Measurements from ENCODE around the gene MUC6.

MUC6 gene

DNA sequence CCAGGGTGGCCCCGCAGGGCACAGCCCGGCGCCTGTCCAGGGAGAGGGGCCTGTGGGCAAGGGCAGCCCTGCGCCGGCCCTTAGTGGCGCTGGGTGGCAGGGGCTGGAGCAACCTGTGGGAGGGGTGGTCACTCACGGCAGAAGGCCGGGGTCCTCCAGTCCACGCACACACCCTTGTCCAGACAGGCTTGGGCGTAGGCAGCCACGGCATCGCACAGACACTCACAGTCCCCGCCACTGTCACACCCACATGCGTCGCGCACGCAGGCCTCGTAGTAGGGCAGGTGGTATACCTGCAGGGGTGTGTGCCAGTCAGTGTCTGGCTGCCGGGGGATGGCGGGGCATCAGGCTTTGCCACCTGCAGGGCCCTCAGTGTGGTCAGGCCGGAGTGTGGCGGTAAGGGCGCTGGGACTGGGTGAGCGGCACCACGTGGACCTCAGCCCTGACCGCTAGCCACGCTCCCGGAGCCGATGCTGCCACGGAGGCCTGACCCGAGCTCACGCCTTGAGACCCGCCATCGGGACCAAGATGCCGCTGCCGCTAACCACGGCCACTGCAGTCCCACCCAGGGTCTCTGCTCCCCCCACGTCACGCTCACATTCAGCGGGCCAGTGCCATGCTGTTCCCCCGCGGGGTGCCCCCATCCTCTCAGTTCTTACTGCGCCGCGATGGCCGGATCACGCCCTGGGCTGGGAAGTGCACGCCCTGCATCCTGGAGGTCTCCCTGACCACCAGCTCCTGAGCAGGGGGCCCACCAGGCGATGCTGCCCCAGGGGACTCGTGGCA lies 12.5 kb downstream of the MUC6 start:
- no peak for DNase-seq (ENCODE audit: low spot score)

DNA sequence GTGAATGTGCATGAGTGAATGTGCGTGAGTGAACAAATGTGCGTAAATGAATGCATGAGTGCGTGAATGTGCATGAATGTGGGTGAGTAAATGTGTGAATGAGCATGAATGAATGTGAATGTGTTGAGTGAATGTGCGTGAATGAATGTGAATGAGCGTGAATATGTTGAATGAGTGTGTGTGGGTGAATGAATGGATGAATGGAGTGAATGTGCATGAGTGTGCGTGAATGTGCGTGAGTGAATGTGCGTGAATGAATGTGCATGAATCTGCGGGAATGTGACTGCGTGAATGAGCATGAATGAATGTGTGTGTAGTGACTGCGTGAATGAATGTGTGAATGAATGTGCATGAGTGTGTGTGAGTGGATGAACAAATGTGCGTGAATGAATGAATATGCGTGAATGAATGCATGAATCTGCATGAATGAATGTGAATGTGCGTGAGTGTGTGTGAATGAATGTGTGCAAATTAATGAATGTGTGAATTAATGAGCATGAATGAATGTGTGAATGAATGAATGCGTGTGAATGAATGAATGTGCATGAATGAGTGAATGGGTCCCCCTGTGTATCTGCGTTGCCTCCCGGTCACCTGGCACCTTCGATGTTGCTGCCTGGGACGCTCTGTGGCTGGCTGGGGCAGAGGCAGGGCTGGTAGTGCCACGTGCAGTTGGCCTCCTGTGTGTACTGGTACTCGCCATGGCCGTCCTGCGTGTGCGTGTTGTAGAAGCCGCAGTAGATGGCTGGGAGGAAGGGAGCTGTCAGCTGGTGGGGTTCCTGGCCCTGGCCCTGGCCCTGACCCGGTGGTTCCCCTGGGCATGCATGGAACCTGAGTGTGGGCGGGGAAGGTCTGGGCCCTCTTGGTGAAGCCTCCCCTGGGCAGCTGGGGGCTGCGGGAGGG lies 13.4 kb downstream of the MUC6 start:
- no peak for DNase-seq (ENCODE audit: low spot score)

DNA sequence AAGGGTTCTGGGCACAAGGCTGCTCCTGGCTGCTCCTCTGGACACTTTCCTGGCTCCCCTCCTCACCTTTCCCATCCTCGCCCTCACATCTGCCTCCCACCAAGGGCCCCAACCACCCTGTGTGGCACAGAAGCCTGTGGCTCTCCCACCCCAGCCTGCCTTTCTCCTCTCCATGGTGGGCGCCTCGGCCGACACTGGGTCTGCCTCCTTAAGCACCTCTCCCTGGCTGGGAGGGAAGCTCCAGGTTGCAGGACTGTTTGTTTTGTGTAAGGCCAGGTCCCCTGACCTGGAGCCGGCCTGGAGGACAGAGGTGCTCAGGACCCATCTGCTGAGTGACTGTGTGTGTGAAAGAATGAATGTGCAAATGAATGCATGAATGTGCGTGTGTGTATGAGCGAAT lies 14.1 kb downstream of the MUC6 start:
- no peak for DNase-seq (ENCODE audit: low spot score)

DNA sequence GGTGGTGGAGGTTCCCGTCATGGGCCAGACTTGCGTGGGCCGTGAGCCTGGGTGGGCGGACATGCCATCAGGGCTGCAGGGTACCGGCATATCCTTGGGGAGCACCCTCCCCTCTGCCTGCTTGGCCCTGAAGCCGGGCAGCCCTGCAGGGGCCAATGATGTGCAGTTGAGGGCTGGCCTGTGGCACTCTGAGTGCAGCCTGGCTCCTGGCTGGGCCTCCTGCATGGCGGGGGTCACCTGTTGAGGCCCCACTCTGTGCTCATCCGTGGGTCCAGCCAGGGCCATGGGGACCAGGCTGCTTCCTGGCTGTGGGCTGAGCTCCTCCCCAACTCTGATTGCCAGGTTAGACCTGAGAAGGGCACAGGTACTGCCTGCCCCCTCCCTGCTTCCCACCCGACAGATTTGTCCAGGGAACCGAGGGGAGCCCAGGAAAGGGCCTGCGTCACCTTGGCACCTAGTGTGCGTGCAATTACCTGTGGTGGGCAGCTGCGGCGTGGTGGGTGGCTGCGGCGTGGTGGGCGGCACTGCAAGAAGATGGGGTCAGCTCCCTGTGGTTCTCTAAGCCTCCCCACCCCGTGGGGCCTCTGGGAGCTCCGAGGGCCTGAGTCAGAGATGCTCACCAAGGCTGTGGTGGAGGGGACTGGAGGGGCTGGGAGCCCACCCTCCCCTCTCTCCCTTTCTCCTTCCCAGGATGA lies 16.2 kb downstream of the MUC6 start:
- no peak for DNase-seq (ENCODE audit: low spot score)

DNA sequence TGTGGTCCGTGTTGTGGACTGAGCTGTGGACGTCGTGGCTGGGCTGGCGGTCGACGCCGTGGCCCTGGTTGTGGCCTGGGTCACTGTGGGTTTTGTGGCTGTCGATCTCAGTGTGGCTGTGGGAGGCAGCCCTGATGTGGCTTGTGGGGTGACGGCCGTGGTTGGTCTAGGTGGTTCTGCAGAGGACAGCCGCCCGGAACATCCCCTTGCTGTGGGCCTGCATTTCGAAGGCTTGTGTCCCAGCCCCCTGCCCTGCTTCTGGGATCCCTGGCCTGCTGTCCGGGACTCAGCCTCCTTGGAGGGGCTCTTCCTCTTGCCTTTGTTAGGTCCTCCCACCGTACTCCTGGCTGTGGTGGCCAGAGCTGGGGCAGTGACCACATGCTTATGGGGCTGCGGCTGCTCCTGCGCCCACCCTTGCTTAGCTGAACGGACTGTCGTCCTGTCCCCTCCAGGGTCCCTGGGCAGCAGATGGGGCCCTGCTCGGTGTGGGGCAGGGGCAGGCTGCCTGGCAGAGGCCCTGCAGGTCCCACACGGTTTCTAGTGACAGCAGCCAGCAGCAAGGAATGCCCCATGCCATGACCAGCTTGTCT lies 17.1 kb downstream of the MUC6 start:
- no peak for DNase-seq (ENCODE audit: low spot score)

DNA sequence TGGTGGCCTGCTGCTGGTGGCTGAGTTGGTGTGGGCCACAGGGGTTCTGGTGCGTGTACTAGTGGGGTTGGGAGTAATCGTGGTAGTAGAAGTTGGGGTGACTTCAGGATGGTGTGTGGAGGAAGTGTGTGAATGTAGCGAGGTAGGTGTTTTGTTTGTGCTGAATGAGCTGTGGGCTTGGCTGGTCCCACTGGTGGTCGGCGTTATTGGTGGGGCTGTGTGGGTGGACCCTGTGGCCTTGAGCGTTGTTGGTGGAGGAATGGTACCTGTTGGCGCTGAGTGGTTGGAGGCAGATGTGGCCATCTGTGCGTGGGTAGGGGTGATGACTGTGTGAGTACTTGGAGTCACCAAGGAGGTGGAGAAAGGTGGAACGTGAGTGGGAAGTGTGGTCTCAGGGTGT lies 18.4 kb downstream of the MUC6 start:
- DNase-seq (ENCODE audit: low spot score) = no peak

DNA sequence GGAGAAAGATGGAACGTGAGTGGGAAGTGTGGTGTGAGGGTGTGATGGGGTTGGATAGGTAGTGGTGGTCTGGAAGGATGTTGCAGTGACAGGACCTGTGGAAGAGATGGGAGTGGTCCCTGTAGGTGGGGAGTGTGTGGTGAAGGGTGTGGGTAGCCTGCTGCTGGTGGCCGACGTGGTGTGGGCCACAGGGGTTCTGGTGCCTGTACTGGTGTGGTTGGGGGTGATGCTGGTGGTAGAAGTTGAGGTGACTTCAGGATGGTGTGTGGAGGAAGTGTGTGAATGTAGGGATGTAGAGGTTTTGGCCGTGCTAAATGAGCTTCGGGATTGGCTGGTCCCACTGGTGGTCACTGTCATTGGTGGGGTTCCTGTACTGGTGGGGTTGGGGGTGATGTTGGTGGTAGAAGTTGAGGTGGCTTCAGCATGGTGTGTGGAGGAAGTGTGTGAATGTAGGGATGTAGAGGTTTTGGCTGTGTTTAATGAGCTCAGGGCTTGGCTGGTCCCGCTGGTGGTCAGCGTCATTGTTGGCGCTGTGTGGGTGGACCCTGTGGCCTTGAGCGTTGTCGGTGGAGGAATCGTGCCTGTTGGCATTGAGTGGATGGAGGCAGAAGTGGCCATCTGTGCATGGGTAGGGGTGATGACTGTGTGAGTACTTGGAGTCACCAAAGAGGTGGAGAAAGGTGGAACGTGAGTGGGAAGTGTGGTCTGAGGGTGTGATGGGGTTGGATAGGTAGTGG lies 19.1 kb downstream of the MUC6 start:
- DNase-seq (ENCODE audit: low spot score) = peak; percentile 24

DNA sequence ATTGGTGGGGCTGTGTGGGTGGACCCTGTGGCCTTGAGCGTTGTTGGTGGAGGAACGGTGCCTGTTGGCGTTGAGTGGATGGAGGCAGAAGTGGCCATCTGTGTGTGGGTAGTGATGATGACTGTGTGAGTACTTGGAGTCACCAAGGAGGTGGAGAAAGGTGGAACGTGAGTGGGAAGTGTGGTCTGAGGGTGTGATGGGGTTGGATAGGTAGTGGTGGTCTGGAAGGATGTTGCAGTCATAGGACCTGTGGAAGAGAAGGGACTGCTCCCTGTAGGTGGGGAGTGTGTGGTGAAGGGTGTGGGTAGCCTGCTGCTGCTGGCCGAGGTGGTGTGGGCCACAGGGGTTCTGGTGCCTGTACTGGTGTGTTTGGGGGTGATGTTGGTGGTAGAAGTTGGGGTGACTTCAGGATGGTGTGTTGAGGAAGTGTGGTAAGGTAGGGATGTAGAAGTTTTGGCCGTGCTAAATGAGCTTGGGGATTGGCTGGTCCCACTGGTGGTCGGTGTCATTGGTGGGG lies 19.9 kb downstream of the MUC6 start:
- DNase-seq (ENCODE audit: low spot score) = peak; percentile 22

DNA sequence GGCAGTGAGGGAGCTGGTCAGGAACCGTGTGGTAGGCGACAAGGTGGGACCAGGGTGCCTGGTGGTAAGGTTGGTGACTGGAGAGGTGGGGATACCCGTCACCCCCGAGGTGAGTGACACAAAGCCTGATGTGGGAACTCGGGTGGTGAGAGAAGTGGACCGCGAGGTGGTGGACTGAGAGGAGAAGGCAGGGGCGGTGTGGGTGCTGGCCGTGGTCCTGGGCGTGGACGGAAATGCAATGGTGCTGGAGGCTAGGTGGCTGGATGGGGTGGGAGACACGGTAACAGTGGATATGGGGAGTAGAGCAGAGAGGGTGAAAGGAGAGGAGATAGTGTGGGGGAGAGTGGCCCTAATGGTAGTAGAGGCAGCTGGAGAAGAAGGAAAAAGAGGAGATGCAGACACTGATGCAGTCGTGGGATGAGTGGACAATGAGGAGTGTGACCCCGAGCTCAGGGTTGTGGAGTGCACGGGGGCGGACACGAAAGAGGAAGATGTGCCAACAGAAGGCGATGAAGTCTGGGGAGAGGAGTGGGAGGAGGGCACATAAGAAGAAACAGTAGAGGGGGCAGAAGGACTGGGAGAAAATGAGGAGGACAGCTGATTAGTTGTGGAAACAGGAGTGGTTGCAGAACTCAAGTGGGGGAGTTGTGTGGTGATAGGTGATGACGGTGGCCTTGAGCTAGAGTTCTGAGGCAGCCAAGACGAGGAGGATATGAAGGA lies 20.5 kb downstream of the MUC6 start:
- DNase-seq (ENCODE audit: low spot score) = no peak

DNA sequence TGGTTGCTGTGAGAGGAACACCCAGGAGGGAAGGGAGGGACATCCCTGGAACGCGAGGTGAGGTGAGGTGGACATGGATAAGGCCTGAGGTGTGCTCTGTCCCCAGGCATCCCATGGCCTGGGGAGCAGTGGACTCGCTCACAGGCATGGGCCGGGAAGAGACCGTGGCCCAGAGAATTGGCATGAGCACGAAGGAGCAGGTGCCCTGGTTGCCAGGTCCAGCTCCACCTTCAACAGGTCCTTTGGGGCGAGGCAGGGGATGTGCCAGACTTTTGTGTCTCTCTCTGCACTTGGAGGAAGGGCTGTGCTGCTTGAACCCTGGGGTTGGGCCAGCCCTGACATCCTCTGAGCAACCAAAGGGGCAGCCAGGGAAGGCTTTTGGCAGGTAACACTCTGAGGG lies 21.5 kb downstream of the MUC6 start:
- DNase-seq (ENCODE audit: low spot score) = no peak

DNA sequence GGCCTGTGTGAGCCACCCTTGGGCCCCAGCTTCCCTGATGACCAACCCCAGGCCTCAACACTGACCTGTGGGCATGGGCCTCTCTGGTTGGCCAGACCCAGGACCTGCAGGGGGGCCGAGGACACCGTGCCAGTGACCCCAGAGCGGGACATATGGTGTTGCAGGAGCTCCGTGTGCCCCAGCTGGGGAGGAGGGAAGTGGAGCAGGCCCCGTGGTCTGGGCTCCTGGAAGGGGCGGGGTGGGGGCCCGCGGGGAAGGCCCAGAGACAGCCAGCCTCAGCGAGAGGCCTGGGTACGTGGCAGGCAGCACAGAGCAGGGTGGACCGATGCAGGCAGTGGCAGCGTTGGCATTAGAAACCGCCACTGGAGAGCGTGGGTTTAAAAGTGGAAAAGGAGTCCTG lies 22.2 kb downstream of the MUC6 start:
- DNase-seq (ENCODE audit: low spot score) = no peak

DNA sequence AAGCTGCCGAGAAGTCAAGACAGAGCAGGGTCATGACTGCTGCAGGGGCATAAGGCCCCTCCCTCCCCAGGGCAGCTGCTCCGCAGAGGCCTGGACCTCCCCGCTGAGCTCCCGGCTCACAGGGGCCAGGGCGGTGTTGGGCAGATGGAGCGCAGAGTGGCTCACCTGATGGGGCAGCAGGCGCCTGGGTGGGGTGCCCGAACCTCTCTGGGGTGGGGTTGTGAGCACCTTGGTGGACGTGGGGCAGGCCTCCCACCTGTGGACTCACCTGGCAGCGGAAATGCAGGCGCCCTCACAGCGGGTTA lies 22.9 kb downstream of the MUC6 start:
- no peak for DNase-seq (ENCODE audit: low spot score)

DNA sequence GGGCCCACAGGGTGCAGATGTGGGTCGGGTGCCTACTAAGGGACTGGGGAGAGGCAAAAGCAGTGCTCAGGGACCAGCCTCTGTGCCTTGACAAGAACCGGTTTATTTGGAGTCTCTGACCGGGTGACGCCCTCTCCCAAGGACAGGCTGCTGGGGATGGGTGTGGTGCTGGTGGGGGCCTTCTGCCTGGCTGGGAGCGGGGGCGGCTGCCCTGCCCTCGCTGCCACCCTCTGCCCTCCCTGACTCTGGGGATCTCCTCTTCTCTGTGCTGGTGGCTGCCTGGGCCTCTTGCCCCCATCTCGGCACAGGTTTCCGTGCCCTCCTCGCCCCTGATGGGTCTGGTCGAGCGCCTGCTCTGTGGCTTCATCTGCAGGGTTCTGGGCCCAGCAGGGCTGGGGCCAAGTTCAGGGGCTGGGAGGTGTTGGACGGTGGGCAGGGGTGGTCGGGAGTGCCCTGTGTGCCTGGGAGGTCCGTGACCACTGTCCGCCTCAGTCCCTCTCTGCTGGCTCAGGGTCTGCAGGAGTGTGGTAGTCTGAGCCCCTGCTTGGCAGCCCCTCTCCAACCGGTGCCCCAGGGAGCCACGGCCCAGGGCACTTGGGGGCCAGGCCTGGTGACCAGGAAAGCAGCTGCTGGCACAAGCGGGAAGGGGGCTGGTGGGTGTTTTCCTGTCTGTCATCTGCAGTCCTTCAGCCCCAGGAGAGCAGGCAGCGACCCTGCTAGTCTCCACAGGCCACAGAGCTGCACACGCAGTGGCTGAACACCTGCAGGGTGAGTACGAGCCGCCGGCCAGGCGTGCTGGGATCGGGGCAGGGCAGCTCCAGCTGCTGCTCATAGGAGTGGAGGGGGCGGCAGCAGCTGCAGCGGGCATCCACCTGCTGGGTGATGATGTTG lies 23.5 kb downstream of the MUC6 start:
- DNase-seq (ENCODE audit: low spot score) = peak; percentile 84

DNA sequence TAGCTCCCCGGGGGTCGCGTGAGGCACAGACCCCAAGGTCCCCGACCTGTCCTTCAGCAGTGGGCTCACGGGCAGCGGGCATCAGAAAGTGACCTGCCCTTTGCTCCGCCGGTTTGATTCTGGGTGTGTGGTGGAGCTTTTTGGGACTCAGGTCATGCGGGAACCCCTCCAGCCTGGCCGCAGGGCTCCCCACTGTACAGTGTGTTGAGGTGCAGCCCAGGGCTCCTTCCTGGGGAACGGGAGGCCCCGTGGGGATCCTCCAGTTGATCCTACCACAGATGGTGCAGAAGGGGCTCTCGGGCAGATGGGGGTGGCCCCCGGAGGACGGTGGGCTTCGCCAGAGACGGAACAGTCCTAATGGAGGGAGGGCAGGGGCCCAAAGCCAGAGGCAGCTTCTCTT lies 24.2 kb downstream of the MUC6 start:
- DNase-seq (ENCODE audit: low spot score) = no peak

DNA sequence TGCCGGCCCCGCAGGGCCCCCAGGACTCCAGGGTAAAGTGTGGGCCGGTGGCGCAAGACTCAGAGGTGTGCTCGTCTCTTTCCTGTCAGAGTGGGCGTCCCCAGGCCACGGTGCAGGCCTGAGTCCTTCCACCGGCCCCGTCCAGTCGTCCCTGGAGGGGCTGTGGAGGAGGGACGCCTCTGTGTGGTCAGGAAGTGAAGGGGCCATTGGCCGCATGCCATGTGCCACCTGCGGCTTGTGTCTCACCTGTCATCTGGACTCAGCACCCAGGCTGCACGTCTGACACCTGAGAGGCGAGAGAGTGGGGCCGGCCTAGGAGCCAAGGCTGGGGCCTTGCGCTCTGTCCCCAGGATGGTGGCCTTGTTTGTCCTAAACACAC lies 25.2 kb downstream of the MUC6 start:
- no peak for DNase-seq (ENCODE audit: low spot score)

DNA sequence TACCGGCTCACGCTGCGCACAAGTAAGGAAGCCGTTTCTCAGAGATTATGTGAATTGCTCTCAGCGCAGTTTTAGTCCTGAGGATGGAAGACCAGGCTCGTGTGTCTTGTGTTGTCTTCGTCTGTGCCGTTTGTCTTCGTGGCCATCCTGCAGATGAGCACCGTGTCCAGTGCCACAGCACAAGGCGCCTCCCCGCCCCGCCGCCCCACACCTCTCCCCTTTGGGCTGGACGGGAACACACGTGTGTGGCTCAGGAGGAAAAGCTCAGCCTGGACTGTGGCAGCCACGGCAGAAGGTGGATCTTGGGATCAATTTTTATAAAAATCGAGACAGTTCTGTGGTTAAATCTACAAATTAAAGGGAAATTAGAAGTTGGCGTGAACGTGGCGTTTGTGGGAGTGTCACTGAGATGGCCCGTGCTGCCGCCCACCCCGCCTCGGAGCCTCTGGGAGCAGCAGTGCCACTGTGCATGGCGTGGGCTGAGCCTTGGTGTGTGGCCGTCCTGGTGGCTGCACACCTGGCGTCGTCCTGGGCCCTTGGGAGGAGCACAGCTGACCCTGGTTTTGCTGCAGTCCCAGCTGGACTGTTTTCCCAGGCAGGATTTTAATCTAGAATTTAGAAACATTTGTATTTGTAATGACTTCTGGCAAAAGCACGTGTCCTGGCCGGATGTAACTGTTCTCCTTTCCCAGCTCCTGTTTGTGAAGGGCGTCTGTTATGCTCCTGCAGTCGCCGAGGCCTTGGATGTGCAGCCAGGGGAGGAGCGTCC lies 25.8 kb downstream of the MUC6 start:
- no peak for DNase-seq (ENCODE audit: low spot score)

DNA sequence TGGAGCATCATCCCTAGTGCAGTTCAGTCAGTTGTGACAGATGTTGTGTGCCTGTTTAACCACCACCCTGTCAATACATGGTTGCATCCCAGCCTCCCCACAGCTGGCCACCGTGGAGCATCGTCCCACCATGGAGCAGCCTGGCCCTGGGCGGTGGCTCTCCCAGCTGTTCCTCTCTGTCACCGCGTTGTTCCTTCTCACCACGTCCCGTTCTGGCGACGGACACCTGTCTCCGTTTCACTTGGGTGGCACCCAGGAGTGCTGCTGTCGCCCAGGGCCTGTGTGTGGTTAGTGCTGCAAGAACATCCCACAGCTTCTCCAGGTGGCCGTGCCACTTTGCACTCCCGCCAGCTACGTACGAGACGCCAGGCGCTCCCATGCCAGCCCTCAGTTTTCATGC lies 26.5 kb downstream of the MUC6 start:
- peak; percentile 88 for DNase-seq (ENCODE audit: low spot score)

DNA sequence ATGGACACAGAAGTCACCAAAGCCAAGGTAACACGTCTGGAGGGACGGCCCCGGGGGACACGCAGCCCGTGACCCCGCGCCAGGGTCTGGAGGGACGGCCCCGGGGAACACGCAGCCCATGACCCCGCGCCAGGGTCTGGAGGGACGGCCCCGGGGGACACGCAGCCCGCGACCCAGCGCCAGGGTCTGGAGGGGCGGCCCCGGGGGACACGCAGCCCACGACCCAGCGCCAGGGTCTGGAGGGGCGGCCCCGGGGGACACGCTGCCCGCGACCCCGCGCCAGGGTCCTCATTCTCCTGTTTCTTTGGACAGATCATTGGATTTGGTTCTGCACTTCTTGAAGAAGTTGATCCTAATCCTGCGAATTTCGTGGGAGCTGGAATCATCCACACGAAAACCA lies 27.1 kb downstream of the MUC6 start:
- no peak for DNase-seq (ENCODE audit: low spot score)

DNA sequence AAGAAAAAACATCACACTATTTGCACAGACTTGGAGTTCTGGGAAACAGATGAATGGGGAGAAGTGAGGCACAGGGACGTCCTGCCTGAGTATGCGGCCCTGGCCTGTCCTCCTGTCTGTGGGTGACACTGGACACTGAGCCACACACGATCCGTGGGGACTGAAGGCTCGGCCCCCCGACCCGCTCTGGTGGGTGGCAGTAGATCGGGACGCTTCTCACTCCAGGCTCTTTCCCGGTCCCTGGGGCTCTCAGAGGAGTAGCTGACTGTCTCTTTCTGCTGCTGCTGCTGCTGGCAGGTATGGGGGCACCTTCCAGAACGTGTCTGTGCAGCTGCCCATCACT lies 27.7 kb downstream of the MUC6 start:
- no peak for DNase-seq (ENCODE audit: low spot score)

Data from NAMALWA (cell line).